ENCODE data around the gene FNDC8.
"Not testable (repeated sequence)": the region's sequence is repeated elsewhere in the genome, so short reads cannot be mapped to it uniquely, and the experiment has no call there.

Gene FNDC8

DNA sequence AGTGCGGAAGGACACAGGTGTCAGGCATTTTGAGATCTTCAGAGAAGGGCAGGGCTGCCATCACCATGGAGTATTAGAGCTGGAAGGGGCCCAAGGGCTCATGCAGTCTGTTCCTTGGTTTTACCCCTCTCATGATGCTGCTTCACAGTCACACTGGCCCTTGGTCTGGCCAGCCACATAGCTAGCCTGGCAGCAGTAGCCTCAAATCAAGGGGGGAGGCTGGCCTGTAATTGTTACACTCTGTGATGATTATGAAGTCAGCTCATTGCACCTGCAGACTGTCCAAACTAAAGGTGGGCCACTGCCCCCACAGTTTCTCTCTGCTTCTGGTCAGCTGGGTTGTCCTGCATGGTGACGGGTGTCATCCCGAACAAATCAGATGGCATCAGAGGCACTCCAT lies at the start of gene FNDC8:
TSS of gene FNDC8 (plus strand) at position 301 of the 400 bp plus-strand sequence. CDS start at position 380, 79 bp downstream.
- no peak for DNase-seq

DNA sequence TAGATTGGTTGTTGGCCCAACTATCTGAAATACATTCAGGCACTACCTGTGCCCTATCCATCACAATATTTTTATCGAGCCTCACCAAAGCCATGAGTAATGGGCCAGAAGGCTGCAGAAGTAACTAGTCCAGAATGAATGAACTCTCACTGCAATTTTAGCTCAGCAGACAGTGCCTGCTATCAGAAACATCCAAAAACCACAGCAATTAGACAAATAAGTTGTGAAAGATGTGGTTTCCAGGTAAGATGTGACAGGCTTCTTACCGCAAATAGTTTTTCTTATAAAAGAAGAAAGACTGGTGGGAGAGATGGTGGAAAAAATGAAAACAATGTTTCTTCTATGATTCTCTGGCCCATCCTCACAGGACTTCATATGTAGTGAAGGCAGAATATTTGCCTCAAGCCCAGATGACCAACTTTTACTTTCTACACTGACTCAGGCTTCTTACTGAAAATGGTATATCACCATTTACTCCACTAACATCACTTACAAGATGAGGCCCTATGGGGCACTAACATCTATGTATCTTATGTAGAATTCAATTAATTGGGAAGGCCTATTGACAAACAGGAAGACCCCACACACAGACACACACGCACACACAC lies 48.1 kb upstream of the FNDC8 start:
- DNase-seq: no peak

DNA sequence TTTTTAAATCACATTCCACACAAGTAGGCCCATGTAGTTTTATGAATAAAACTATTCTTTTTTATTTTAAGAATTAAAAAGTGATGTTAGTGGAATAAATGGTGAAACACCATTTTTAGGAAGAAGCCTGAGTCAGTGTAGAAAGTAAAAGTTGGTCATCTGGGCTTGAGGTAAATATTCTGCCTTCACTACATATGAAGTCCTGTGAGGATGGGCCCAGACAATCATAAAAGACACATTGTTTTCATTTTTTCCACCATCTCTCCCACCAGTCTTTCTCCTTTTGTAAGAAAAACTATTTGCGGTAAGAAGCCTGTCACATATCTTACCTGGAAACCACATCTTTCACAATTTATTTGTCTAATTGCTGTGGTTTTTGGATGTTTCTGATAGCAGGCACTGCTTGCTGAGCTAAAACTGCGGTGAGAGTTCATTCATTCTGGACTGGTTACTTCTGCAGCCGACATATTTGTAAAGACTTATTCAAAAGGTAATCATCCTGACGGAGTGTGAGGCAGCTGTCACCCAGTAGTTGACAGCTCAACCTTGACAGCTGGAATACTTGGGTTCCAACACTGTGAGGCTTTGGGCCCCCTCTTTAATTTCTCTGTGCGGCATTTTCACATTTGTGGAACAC lies 47.3 kb upstream of the FNDC8 start:
- no peak for DNase-seq

DNA sequence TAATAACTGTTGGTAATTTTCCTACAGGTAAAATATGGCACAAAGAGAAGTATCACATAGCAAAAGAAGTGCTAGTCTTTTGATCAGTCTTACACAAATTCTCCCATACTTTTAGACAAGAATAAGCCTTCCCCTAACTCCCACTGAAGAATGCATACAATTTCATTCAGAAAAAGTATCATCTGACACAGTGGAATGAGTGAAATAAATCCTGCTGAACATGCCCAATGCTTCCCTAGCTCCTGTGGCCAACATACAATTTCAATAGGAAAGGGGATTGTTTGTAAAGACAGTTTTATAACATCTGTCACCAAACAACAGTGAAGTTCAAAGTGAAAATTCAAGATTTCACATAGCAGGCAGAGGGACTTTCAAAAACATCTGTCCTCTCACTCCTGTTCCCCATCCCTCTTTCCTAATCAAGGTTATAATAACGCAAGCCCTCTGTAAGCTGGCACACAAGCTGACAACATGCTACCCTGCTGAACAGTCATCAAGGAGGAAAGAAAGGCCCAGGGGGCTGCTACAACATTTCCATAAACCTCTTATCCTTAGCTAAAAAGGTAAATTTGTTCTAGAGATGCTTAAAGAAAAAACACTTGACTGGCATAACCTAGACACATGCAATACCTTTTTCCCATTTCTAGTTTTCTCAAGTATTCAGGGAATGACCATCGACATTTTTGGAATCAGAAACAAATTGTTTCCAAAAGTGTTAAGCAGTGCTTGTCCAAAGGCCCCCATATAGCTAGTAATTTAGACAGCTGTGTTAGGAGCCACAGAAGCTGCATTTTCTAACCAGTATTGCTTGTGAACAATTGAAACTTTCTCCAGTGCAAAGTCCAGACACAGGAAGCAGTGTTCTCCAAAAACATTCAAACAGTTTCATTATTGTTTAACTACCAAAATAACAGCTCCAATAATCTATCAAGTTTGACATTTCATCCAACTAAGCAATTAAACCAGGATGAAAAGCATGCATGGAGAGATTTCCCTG lies 46.4 kb upstream of the FNDC8 start:
- DNase-seq: no peak

DNA sequence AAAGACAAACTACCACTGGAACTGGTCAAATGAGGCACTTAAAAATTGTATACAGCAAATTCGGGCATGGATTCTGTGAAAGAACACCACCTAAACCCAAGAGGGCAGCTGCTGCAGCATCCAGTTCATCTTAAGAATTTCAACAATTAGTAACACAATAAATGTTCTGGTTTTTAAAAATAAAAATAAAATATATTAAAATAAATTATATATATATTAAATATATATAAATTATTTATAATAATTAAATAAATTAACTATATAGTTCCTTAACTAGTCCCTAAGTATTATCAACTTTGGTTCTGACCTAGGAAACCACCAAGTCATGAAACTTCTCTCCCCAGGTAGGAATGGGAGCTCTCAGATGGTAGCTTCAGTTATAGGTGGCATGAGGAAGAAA lies 44.5 kb upstream of the FNDC8 start:
- no peak for DNase-seq

DNA sequence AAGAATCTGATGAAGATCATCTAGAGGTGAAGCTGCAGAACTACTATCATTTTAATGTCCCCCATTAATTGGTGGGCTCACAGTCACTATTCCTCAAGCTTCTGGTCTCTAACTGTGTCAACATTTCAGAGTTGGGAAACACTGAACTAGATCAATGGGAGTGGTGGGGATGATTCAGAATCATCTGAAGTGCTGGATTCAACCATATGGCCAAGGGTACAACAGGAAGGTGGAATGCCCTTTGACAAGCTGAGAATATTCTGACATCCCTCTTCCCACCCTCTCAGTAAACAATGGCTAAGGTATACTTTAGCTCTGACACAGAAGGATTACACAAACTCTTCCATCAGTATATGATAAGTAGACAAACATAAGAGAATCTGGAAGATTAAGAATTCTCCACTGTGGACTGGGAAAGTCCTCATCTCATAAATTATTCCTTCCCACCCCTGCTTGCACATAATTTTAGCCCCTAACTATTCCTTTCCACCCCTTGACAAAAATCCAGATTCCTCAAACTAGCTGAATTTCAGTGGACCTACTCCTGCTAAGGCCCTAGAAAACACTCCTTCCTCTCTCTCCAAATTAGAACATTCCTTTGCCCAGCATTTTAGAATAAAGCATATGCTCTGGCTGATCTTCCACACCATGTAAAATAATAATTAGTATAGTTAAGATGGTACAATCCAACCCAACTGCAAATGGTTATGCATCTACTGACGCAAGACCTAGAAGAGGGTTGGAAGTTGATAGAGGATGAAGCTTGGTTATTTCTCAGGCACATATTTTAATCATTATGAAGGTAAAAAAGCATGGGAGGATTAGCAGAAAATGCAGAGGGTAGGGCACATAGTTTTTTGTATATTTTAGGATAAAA lies 41.6 kb upstream of the FNDC8 start:
- DNase-seq: no peak

DNA sequence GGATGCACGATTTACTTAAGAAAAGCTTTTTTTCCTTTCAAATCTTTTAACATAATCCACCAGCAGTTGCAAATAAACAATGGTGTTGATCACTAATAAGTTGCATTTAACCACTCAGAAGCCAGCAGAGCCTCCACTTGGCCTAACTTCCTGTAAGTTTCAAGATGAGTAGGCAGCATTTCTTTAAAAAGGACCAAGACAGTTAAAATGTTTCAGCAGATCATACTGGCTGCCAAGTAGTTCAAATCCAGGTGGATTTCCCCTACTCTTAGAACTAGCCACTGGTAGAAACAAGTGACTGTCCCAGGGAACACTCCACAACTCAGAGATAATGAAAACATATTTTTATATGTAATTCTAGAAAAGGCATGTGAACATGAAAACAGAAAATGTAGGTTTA lies 40.9 kb upstream of the FNDC8 start:
- DNase-seq: no peak

DNA sequence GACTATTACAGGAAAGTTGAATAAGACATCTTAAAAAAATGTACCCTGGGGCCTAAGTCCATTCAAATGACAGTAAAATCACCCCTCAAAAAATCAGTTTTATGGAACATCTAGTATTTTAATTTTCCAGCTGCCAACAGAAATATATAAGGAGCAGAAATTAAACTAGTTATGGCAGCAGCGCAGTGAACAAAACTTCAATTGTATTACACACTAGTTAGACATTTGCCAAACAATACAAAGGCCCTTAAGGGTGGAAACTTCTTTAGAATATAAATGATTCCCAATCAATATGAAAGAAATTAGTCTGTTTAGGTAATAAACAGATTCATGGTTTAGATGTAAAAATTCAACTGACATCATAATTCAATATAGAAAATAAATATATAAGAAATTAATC lies 39.8 kb upstream of the FNDC8 start:
- no peak for DNase-seq

DNA sequence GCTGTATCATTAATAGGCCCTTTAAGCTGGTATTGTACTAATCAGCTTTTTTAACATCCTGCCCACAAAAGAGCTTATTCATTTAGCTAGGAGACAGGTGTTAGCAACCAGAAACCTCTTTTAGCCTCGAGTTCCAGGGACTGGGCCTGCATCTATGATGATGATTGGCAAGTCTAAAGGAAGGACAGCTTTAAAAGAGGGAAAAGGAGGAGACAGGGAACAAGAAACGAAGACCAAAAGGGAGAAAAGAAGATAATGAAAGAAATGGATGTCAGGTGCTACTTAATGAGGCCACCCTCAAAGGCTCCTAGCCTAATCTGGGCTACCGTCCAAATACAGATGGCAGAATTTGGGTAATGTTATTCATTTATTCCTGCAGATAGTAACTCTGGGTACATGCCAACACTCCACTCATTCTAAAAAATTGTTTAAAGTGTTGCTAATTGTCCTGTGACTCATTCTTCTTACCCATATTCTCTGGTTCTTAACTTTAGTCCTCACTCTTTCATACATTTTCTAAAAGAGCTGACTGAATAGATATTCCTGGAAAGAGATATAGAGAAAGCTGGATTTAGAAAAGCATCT lies 39.2 kb upstream of the FNDC8 start:
- peak; percentile 80 for DNase-seq

DNA sequence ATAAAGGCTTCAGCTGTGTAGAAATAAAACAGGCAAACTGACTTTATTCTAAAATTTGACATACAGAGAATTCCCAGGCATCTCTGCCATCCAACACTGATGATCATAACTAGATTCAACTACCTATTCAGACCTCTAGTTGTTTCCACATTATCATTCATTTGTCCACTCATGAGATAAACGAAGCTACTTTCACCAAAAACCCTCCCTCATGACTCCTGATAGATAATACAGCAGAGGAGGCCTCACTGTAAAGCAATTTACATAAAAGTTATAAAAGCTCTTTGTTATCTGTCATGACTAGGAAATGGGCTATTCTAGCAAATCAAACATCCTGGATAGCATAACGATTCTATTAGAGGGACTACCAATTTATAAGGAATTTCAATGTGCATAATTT lies 38.3 kb upstream of the FNDC8 start:
- DNase-seq: no peak

DNA sequence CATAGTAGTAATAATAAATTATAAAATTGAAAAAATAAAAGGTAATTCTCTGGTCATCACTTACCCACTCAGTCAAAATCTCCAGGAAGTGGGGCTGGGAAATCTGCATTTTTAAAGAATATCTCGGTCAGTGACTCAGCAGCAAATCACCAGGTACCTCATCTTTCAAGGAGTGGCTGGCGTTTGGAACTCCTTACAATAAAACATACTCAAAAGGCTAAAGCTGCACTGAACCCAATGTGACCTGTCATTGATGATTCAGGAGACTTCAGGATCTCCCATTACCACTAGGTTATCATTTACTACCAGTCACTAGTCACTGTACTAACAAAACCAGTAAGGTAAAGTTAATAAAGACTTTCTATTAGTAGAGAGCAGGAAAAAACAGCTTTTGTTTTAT lies 36.4 kb upstream of the FNDC8 start:
- DNase-seq: no peak

DNA sequence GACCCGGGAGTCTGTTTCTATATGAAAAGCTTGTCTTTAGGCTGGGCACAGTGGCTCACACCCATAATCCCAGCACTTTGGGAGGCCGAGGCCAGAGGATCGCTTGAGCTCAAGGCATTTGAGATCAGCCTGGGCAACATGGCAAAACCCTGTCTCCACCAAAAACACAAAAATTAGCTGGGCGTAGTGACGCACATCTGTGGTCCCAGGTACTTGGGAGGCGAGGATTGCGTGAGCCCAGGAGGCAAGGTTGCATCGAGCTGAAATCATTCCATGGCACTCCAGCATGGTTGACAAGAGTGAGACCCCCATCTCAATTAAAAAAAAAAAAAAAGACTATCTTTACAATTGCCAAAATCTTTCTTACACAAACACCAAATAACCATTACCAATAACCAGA lies 35.3 kb upstream of the FNDC8 start:
- no peak for DNase-seq

DNA sequence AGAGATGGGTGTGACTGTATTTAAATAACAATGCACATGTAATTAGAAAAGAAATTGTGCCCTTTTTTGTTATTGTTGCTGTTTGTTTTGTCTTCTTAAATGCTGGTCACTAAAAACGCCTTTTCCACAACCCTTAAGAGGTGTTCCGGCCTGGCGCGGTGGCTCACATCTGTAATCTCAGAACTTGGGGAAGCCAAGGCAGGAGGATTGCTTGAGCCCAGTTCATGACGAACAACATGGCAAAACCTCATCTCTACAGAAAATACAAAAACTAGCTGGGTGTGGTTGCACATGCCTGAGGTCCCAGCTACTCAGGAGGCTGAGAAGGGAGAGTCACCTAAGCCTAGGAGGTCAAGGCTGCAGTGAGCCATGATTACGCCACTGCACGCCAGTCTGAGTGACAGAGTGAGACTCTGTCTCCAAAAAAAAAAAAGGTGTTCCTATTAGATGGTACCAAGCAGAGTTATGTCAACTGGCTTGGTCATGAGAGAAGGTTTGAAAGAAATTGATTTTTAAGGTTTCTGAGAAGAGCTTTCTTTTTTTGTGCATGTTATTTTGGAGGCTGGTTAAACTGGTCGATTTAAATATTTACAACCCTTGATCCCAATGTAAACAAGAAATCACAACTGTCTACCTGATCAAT lies 34.4 kb upstream of the FNDC8 start:
- DNase-seq: no peak

DNA sequence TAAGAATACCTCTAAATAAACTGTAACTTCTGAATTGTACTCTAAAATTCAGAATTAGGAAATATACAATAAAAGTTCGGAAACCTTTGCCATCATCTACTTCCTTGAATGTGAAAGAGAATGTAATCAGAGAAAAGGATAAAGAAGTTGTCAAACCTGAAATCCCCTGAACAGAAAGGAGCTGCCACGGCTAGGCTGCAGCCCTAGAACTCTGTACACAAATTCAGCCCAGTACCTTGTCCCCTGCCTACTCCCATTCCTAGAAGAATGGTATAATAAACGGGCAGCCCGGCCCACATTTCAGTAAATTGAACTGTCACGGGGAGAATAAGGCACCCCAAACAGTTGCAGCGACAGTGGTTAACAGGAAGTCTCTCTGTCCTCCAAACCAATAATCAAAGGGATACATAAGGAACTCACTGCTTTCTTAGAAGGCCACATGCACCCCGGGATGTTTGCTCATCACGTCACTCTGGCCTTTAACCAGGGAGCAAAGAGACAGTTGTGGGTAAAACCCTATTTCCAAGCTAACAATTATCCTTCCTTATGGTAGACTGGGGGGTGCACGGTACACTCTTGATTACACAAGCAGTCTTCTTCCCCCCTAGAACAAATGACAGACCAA lies 33.6 kb upstream of the FNDC8 start:
- DNase-seq: peak; percentile 76

DNA sequence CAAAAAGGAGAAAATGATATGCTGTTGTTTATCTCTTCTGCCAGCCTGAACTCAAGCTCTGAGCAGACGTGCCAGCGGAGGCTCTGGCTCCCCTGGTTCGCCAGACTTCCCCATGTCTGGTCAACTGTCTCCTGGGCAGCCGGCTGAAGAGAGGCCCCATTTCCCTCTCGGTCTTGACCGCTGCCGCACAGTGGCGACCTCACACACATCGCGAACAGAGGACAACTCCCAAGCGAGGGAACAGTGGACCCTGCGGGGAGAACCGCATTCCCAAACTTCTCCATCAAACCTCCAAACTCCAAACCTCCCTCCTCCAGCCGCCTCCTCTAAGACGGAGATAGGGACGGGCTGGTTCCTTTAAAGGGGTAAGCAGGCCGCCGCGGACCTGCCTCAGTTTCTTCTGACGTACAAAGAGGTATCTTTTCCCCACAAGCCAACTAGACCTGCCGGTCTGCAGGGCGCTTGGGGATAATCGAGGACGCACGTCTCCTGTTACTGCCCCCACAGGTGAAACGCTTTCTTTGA lies 33.0 kb upstream of the FNDC8 start:
- peak; percentile 49 for DNase-seq

DNA sequence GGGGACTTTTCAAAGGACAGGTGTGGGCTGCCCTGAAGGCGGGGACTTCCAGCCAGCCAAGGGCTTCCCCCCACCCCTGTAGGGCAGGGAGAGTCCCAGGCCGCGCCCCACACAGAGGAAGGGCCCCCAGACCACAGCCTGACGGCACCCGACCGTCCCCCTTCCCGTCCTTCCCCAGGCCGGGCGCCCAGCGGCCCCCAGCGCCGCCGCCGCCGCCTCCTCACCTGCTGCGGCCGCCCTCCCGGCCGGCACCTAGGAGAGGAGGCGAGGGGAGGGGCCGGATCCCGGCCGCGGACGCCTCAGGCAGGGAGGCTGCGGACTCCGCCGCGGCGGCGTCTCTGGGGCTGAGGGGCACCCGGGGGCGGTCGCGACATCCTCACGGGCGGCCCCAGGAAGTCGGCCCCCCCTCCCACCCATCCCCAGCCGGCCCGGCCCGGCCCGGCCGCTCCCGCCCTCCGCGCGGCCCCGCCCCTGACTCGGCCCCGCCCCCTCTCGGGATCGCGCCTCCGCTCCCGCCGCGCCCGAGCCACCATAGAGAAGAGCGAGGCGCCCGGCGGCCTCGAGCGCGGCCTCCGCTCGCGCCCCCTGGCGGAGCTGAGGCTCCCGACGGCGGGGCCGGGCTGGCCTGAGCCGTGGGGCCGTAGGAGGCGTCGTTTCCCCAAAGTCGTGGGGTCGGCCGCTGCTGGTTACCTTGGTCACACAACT lies 32.4 kb upstream of the FNDC8 start:
- DNase-seq: peak; percentile 91

DNA sequence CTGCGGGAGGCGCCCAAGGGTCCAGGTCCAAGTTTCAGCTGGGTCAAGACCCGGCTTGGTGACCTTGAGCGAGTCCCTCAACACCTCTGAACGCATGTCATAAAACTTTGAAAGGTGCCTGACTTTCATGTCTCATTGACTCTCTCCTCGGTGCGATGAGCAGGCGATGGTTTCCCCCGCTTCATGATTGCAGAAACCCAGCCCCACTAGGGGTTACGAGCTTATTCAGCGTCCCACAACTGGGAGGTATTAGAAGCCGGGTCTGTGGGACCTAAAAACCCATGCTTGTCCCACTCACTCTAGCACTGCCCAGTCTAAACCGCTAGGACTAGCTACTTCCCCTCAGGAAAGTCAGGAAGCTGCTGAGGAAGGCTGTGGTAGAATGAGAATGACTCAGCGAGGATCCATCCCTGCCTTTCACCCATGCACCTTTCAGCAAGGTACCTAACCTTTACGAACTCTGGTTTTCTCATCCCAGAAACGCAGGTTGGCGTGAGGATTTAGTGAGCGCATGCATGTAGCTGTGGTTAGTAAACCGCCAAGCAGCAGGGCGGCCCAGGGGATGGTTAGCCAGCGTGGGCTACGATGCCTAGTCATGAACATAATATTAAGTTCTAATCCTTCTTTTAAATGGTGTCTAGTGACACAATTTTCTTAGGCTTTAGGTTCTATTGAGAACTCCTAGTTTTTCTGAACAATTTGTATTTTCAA lies 31.7 kb upstream of the FNDC8 start:
- peak; percentile 75 for DNase-seq

DNA sequence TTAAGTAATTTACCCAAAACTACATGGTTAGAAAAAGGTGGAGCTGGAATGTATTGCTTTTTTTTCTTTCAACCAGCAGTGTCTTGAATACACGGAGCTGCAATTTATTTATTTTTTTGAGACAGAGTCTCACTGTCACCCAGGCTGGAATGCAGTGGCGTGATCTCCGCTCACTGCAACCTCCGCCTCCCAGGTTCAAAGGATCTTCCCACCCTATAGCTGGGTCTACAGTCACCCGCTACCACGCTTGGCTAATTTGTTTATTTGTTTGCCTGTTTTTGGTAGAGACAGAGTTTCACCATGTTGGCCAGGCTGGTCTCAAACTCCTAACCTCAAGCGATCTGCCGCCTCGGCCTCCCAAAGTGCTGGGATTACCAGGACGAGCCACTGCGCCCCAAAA lies 30.7 kb upstream of the FNDC8 start:
- not testable (repeated sequence) for DNase-seq

DNA sequence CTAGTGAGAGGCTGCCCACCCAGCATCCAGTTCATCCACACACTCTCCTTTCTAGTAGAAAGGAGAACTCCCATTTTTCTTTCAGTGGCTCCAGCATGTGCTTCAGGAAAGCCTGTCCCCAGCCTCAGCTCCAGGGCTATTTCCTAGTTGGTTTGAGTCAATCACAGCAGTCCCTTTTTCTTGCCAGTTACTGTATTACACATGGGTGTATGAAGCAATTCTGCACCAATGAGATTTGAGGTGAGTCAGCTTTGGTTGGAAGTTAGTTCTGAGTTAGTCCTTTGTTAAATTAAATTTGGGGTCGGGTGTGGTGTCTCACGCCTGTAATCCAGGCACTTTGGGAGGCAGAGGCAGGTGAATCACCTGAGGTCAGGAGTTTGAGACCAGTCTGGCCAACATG lies 26.5 kb upstream of the FNDC8 start:
- DNase-seq: no peak

DNA sequence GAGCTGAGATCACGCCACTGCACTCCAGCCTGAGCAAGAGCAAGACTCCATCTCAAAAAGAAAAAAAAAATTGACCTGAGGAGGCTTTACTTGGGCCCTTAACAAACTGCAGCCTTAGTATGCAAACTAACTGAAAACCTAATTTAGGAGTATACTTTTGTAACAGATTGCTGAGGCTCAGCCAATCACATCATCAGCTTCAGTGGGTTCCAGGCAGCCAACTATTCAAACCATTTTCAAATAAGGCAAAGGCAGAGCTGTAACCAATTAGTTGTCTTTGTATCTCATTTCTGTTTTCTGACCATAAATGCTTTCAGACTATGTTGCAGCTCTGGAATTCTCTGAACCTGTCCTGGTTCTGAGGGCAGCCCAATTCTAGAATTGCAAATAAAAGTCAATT lies 25.7 kb upstream of the FNDC8 start:
- no peak for DNase-seq
